HG02943 (cell line): Measurements from ENCODE around the gene NKD2.

Experiments
- ATAC-seq: cut with Tn5 transposase; IDR thresholded peaks from one replicate; pipeline ENCODE4 v1.9.1; 2021; ENCODE audit warnings: mild to moderate bottlenecking, low read depth, moderate library complexity; ENCODE audit not compliant: unreplicated experiment

NKD2 gene

GRCh38 chr5:1066676-1067075 lies 58.1 kb downstream of the NKD2 start:
- no peak for ATAC-seq

GRCh38 chr5:1067141-1068121 lies 58.8 kb downstream of the NKD2 start:
- no peak for ATAC-seq

- no peak for ATAC-seq
Observed at GRCh38 chr5:1068204-1068894, 59.7 kb downstream of the NKD2 start.

- ATAC-seq = no peak
Observed at GRCh38 chr5:1068895-1069719, 60.5 kb downstream of the NKD2 start.

GRCh38 chr5:1069720-1070088 lies 61.1 kb downstream of the NKD2 start:
- no peak for ATAC-seq

- ATAC-seq = no peak
Observed at GRCh38 chr5:1073239-1074102, 64.9 kb downstream of the NKD2 start.

GRCh38 chr5:1074226-1074625 lies 65.6 kb downstream of the NKD2 start:
- no peak for ATAC-seq

- ATAC-seq = no peak
Observed at GRCh38 chr5:1074816-1075554, 66.4 kb downstream of the NKD2 start.

- ATAC-seq = no peak
Observed at GRCh38 chr5:1075555-1075881, 66.9 kb downstream of the NKD2 start.

- no peak for ATAC-seq
Observed at GRCh38 chr5:1075931-1076330, 67.3 kb downstream of the NKD2 start.

GRCh38 chr5:1076406-1076805 lies 67.8 kb downstream of the NKD2 start:
- no peak for ATAC-seq

- no peak for ATAC-seq
Observed at GRCh38 chr5:1077026-1077425, 68.4 kb downstream of the NKD2 start.

GRCh38 chr5:1077491-1078020 lies 69.0 kb downstream of the NKD2 start:
- no peak for ATAC-seq

- no peak for ATAC-seq
Observed at GRCh38 chr5:1078206-1078605, 69.6 kb downstream of the NKD2 start.

- ATAC-seq = no peak
Observed at GRCh38 chr5:1078851-1079250, 70.2 kb downstream of the NKD2 start.

GRCh38 chr5:1079486-1079885 lies 70.9 kb downstream of the NKD2 start:
- no peak for ATAC-seq

GRCh38 chr5:1079961-1080360 lies 71.4 kb downstream of the NKD2 start:
- ATAC-seq = no peak

GRCh38 chr5:1080432-1080831 lies 71.8 kb downstream of the NKD2 start:
- ATAC-seq = no peak

GRCh38 chr5:1081519-1081918 lies 72.9 kb downstream of the NKD2 start:
- no peak for ATAC-seq
